ENCODE data around the gene QDPR.

Gene QDPR

GRCh38 chr4:17550549-17550948 is 38.7 kb upstream of the QDPR start:
- no peaks in the 10 kb centered on the region for H3K9me3 ChIP-seq (ENCODE audit: low read length)
- no peaks in the 10 kb centered on the region for H3K27me3 ChIP-seq (ENCODE audit: insufficient read depth, low read length)
- H3K4me2 ChIP-seq (ENCODE audit: low read length): no peak overlapping the region
- H3K79me2 ChIP-seq (ENCODE audit: insufficient read depth, low read length): no peaks in the 10 kb centered on the region
- no peaks in the 10 kb centered on the region for H3K4me1 ChIP-seq (ENCODE audit: insufficient read depth, low read length, severe bottlenecking)
- H3F3A ChIP-seq (ENCODE audit: insufficient read depth, low read length): no peaks in the 10 kb centered on the region
- TF ChIP-seq EZH2 (IDR thresholded peaks at IDR 0.05; ENCODE audit: borderline replicate concordance, low read length): no peak
- TF ChIP-seq CTCF (IDR thresholded peaks at IDR 0.05; ENCODE audit: low read length): no peak
- no peaks in the 10 kb centered on the region for H4K20me1 ChIP-seq (ENCODE audit: insufficient read depth, low read length)
- no peak overlapping the region for H2AFZ ChIP-seq (ENCODE audit: low read length)
- H3K9me2 ChIP-seq (ENCODE audit: low read depth, low read length): no peaks in the 10 kb centered on the region
- H3K27ac ChIP-seq (ENCODE audit: low read depth, low read length, poor library complexity, severe bottlenecking): no peak overlapping the region
- no peak overlapping the region for H3K4me3 ChIP-seq (ENCODE audit: low read depth, low read length, poor library complexity, severe bottlenecking)
- H3K36me3 ChIP-seq (ENCODE audit: insufficient read depth, low read length): no peaks in the 10 kb centered on the region
- H3K9ac ChIP-seq (ENCODE audit: low read length): no peak overlapping the region

GRCh38 chr4:17546678-17547077 is 34.8 kb upstream of the QDPR start:
- H3K27me3 ChIP-seq (ENCODE audit: insufficient read depth, low read length): no peaks in the 10 kb centered on the region
- H3F3A ChIP-seq (ENCODE audit: insufficient read depth, low read length): no peaks in the 10 kb centered on the region
- H3K9ac ChIP-seq (ENCODE audit: low read length): no peak overlapping the region
- no peak overlapping the region for H3K4me2 ChIP-seq (ENCODE audit: low read length)
- no peaks in the 10 kb centered on the region for H3K36me3 ChIP-seq (ENCODE audit: insufficient read depth, low read length)
- H3K79me2 ChIP-seq (ENCODE audit: insufficient read depth, low read length): no peaks in the 10 kb centered on the region
- H3K9me2 ChIP-seq (ENCODE audit: low read depth, low read length): no peaks in the 10 kb centered on the region
- H4K20me1 ChIP-seq (ENCODE audit: insufficient read depth, low read length): no peaks in the 10 kb centered on the region
- H2AFZ ChIP-seq (ENCODE audit: low read length): no peak overlapping the region
- no peak overlapping the region for H3K27ac ChIP-seq (ENCODE audit: low read depth, low read length, poor library complexity, severe bottlenecking)
- TF ChIP-seq EZH2 (IDR thresholded peaks at IDR 0.05; ENCODE audit: borderline replicate concordance, low read length) (no peak), CTCF (IDR thresholded peaks at IDR 0.05; ENCODE audit: low read length) (no peak)
- no peak overlapping the region for H3K4me3 ChIP-seq (ENCODE audit: low read depth, low read length, poor library complexity, severe bottlenecking)
- H3K9me3 ChIP-seq (ENCODE audit: low read length): no peaks in the 10 kb centered on the region
- H3K4me1 ChIP-seq (ENCODE audit: insufficient read depth, low read length, severe bottlenecking): no peaks in the 10 kb centered on the region

- no peaks in the 10 kb centered on the region for H3F3A ChIP-seq (ENCODE audit: insufficient read depth, low read length)
- H3K36me3 ChIP-seq (ENCODE audit: insufficient read depth, low read length): no peaks in the 10 kb centered on the region
- H3K79me2 ChIP-seq (ENCODE audit: insufficient read depth, low read length): no peaks in the 10 kb centered on the region
Observed at GRCh38 chr4:17546222-17546621, 34.3 kb upstream of the QDPR start.

More at GRCh38 chr4:17546222-17546621, 34.3 kb upstream of the QDPR start:
- Histone ChIP-seq H3K9me2 (ENCODE audit: low read depth, low read length) (no peaks in the 10 kb centered on the region), H3K9ac (ENCODE audit: low read length) (no peak overlapping the region), H2AFZ (ENCODE audit: low read length) (no peak overlapping the region), H3K9me3 (ENCODE audit: low read length) (no peaks in the 10 kb centered on the region), H3K4me3 (ENCODE audit: low read depth, low read length, poor library complexity, severe bottlenecking) (no peak overlapping the region), H3K4me1 (ENCODE audit: insufficient read depth, low read length, severe bottlenecking) (no peaks in the 10 kb centered on the region), H3K27me3 (ENCODE audit: insufficient read depth, low read length) (no peaks in the 10 kb centered on the region), H3K27ac (ENCODE audit: low read depth, low read length, poor library complexity, severe bottlenecking) (no peak overlapping the region), H3K4me2 (ENCODE audit: low read length) (no peak overlapping the region), H4K20me1 (ENCODE audit: insufficient read depth, low read length) (no peaks in the 10 kb centered on the region)
- TF ChIP-seq EZH2 (IDR thresholded peaks at IDR 0.05; ENCODE audit: borderline replicate concordance, low read length) (no peak), CTCF (IDR thresholded peaks at IDR 0.05; ENCODE audit: low read length) (no peak)

Measured in OCI-LY1 (cell line).